Endothelial cell (in vitro differentiated cells): ENCODE results near the gene FRMPD4. TPM values are rescaled to one million over a fixed set of nuclear protein-coding genes. Genes with fewer than 3 reads are reported as not detected.

Source experiments
- DNase-seq: peaks from one replicate; pipeline ENCODE4 v3.0.0; 2021; ENCODE audit warnings: low spot score
- H3K27ac Mint-ChIP-seq: one replicate; pipeline ENCODE4 v1.8.0; 2021; ENCODE audit warnings: mixed read lengths, inconsistent platforms; ENCODE audit not compliant: unreplicated experiment
- H3K27me3 Mint-ChIP-seq: one replicate; pipeline ENCODE4 v1.8.0; 2021; ENCODE audit warnings: mild to moderate bottlenecking, moderate library complexity, mixed read lengths, inconsistent platforms; ENCODE audit not compliant: unreplicated experiment
- H3K36me3 Mint-ChIP-seq: one replicate; pipeline ENCODE4 v1.8.0; 2021; ENCODE audit warnings: mild to moderate bottlenecking, low read depth, mixed read lengths, inconsistent platforms; ENCODE audit not compliant: unreplicated experiment
- H3K4me1 Mint-ChIP-seq: one replicate; pipeline ENCODE4 v1.8.0; 2021; ENCODE audit warnings: mild to moderate bottlenecking, mixed read lengths, inconsistent platforms; ENCODE audit not compliant: unreplicated experiment
- H3K4me3 Mint-ChIP-seq: one replicate; pipeline ENCODE4 v1.8.0; 2021; ENCODE audit warnings: mild to moderate bottlenecking, mixed read lengths, inconsistent platforms; ENCODE audit not compliant: unreplicated experiment
- H3K9me3 Mint-ChIP-seq: one replicate; pipeline ENCODE4 v1.8.0; 2021; ENCODE audit warnings: mixed read lengths, inconsistent platforms; ENCODE audit not compliant: unreplicated experiment
- CTCF ChIP-seq: fragments of 200-600 bp; sonication (generic); IDR thresholded peaks from one replicate; pipeline ENCODE4 v1.5.0; 2021; ENCODE audit warnings: antibody characterized with exemption; ENCODE audit not compliant: unreplicated experiment
- total RNA-seq: library from RNA; stranded (reverse); fragmentation: NEBNext Ultra II Directional; extraction: Animal tissue kit (Norgen Biotek cat#: 25700); gene quantifications from one replicate; pipeline ENCODE4 v1.2.1, GENCODE V29; 2021; ENCODE audit not compliant: unreplicated experiment

The FRMPD4 gene
- total RNA-seq, 1 donor from 2014 or later = 0.03 TPM

- Mint-ChIP-seq H3K27me3 (no peaks in the 10 kb centered on the region), H3K9me3 (no peaks in the 10 kb centered on the region), H3K4me1 (no peaks in the 10 kb centered on the region), H3K36me3 (no peaks in the 10 kb centered on the region), H3K27ac (no peak overlapping the region), H3K4me3 (no peak overlapping the region)
- DNase-seq = no peak
- no peak for TF ChIP-seq CTCF
Measured at GRCh38 chrX:12237131-12237530, 98.9 kb downstream of the FRMPD4 start.

GRCh38 chrX:12237771-12238170, 99.5 kb downstream of the FRMPD4 start:
- Mint-ChIP-seq H3K4me1 (no peaks in the 10 kb centered on the region), H3K27ac (no peak overlapping the region), H3K27me3 (no peaks in the 10 kb centered on the region), H3K9me3 (no peaks in the 10 kb centered on the region), H3K4me3 (no peak overlapping the region), H3K36me3 (no peaks in the 10 kb centered on the region)
- no peak for TF ChIP-seq CTCF
- no peak for DNase-seq

- H3K4me1 Mint-ChIP-seq = no peaks in the 10 kb centered on the region
- H3K27me3 Mint-ChIP-seq = no peaks in the 10 kb centered on the region
- no peak overlapping the region for H3K4me3 Mint-ChIP-seq
- no peak for TF ChIP-seq CTCF
- H3K27ac Mint-ChIP-seq = no peak overlapping the region
- H3K9me3 Mint-ChIP-seq = no peaks in the 10 kb centered on the region
- DNase-seq = no peak
- H3K36me3 Mint-ChIP-seq = no peaks in the 10 kb centered on the region
Measured at GRCh38 chrX:12239356-12240082, 101.2 kb downstream of the FRMPD4 start.

GRCh38 chrX:12240491-12240890, 102.2 kb downstream of the FRMPD4 start:
- no peaks in the 10 kb centered on the region for H3K9me3 Mint-ChIP-seq
- no peak overlapping the region for H3K4me3 Mint-ChIP-seq
- no peak overlapping the region for H3K27ac Mint-ChIP-seq
- no peak for DNase-seq
- no peaks in the 10 kb centered on the region for H3K4me1 Mint-ChIP-seq
- no peaks in the 10 kb centered on the region for H3K36me3 Mint-ChIP-seq
- H3K27me3 Mint-ChIP-seq = no peaks in the 10 kb centered on the region
- no peak for TF ChIP-seq CTCF

GRCh38 chrX:12241026-12241425, 102.8 kb downstream of the FRMPD4 start:
- no peak overlapping the region for H3K4me3 Mint-ChIP-seq
- no peaks in the 10 kb centered on the region for H3K27me3 Mint-ChIP-seq
- no peaks in the 10 kb centered on the region for H3K4me1 Mint-ChIP-seq
- H3K27ac Mint-ChIP-seq = no peak overlapping the region
- H3K36me3 Mint-ChIP-seq = no peaks in the 10 kb centered on the region
- H3K9me3 Mint-ChIP-seq = no peaks in the 10 kb centered on the region
- no peak for TF ChIP-seq CTCF
- no peak for DNase-seq
